Liver (tissue), 9 donors: Measurements from ENCODE around the gene FBXO21. TPM values are rescaled to one million over a fixed set of nuclear protein-coding genes. Genes with fewer than 3 reads are reported as not detected.

ENCODE experiments used
- DNase-seq: peaks from one replicate; pipeline ENCODE4 v3.0.0-alpha.2; 2017; ENCODE audit warnings: low spot score
- H3K27ac ChIP-seq, 2 donors: one replicate each; pipeline ENCODE4 v1.7.0; 2013; ENCODE audit warnings: inconsistent platforms in 2 of 2, low read length in 2 of 2, control low read depth in 1 of 2, low read depth in 1 of 2, mild to moderate bottlenecking in 1 of 2
- H3K27me3 ChIP-seq, 4 donors: one replicate each; pipeline versions ENCODE4 v1.6.1 to v1.7.0; 2013; ENCODE audit warnings: low read length in 3 of 4, inconsistent platforms in 1 of 4, mild to moderate bottlenecking in 1 of 4, moderate library complexity in 1 of 4; ENCODE audit not compliant: control insufficient read depth in 4 of 4, insufficient read depth in 4 of 4
- H3K36me3 ChIP-seq, 4 donors: one replicate each; pipeline versions ENCODE4 v1.6.1 to v1.7.0; 2013; ENCODE audit warnings: low read length in 3 of 4, mild to moderate bottlenecking in 3 of 4, low read depth in 1 of 4, moderate library complexity in 1 of 4; ENCODE audit not compliant: control insufficient read depth in 4 of 4, insufficient read depth in 3 of 4
- H3K4me1 ChIP-seq, 4 donors: one replicate each; pipeline versions ENCODE4 v1.6.1 to v1.7.0; 2013; ENCODE audit warnings: low read length in 3 of 4, mild to moderate bottlenecking in 3 of 4, moderate library complexity in 1 of 4; ENCODE audit not compliant: control insufficient read depth in 4 of 4, insufficient read depth in 4 of 4
- H3K4me3 ChIP-seq, 3 donors: one replicate each; pipeline versions ENCODE4 v1.6.1 to v1.7.0; 2013; ENCODE audit warnings: low read length in 3 of 3, control low read depth in 1 of 3, low read depth in 1 of 3, mild to moderate bottlenecking in 1 of 3
- H3K9ac ChIP-seq, 2 donors: one replicate each; pipeline ENCODE4 v1.7.0; 2013; ENCODE audit warnings: low read length in 2 of 2, mild to moderate bottlenecking in 2 of 2, moderate library complexity in 2 of 2, control low read depth in 1 of 2, low read depth in 1 of 2
- H3K9me3 ChIP-seq, 4 donors: one replicate each; pipeline versions ENCODE4 v1.6.1 to v1.7.0; 2013; ENCODE audit warnings: low read length in 3 of 4; ENCODE audit not compliant: control insufficient read depth in 4 of 4
- ATF3 ChIP-seq: IDR thresholded peaks from 2 replicates; pipeline ENCODE4 v1.6.1; 2016; ENCODE audit warnings: antibody characterized with exemption
- CTCF ChIP-seq: fragments of 150-350 bp; IDR thresholded peaks from 2 replicates; pipeline ENCODE4 v1.5.1; 2017; ENCODE audit warnings: improper control_type of control experiment, low read depth, low read length; ENCODE audit not compliant: missing input control
- EGR1 ChIP-seq, 2 donors: IDR thresholded peaks; 2 replicates each; pipeline ENCODE4 v1.6.1; 2016 to 2018; ENCODE audit warnings: antibody characterized with exemption in 2 of 2, low read depth in 2 of 2
- FOXA1 ChIP-seq: IDR thresholded peaks from 2 replicates; pipeline ENCODE4 v1.6.1; 2016; ENCODE audit warnings: antibody characterized with exemption
- FOXA2 ChIP-seq: IDR thresholded peaks from 2 replicates; pipeline ENCODE4 v1.6.1; 2016; ENCODE audit warnings: antibody characterized with exemption
- GABPA ChIP-seq, 2 donors: IDR thresholded peaks in 1 of 2; conservative IDR thresholded peaks in 1 of 2; 2 replicates each; pipeline ENCODE4 v1.6.1; 2016; ENCODE audit warnings: antibody characterized with exemption in 2 of 2, mild to moderate bottlenecking in 1 of 2, moderate library complexity in 1 of 2
- HNF4G ChIP-seq: IDR thresholded peaks from 2 replicates; pipeline ENCODE4 v1.6.1; 2016; ENCODE audit warnings: antibody characterized with exemption
- NR2F2 ChIP-seq: IDR thresholded peaks from 2 replicates; pipeline ENCODE4 v1.6.1; 2016; ENCODE audit warnings: antibody characterized with exemption
- RAD21 ChIP-seq, 2 donors: IDR thresholded peaks; 2 replicates each; pipeline ENCODE4 v1.6.1; 2016; ENCODE audit warnings: antibody characterized with exemption in 2 of 2, mild to moderate bottlenecking in 2 of 2
- REST ChIP-seq: IDR thresholded peaks from 2 replicates; pipeline ENCODE4 v1.6.1; 2016; ENCODE audit warnings: antibody characterized with exemption, mild to moderate bottlenecking
- RXRA ChIP-seq, 2 donors: IDR thresholded peaks; 2 replicates each; pipeline ENCODE4 v1.6.1; 2017 to 2018; ENCODE audit warnings: antibody characterized with exemption in 2 of 2, mild to moderate bottlenecking in 1 of 2
- SP1 ChIP-seq: IDR thresholded peaks from 2 replicates; pipeline ENCODE4 v1.6.1; 2018; ENCODE audit warnings: antibody characterized with exemption, mild to moderate bottlenecking
- TAF1 ChIP-seq: conservative IDR thresholded peaks from 2 replicates; pipeline ENCODE4 v1.6.1; 2016; ENCODE audit warnings: antibody characterized with exemption, mild to moderate bottlenecking
- WGBS: extraction: QIAGEN DNeasy Blood & Tissue Kit; methylation state at CpG from one replicate; pipeline ENCODE4 v1.1.7; 2013; 5-methylcytosine and 5-hydroxymethylcytosine counted together
- polyA plus RNA-seq, 2 donors: library from polyadenylated mRNA; stranded (reverse) in 1 of 2; unstranded in 1 of 2; fragments of 200-250 nt in 1 of 2; fragments of >200 nt in 1 of 2; fragmentation: Nextera tagmentation in 1 of 2; extraction: Ambion mirVana in 1 of 2; gene quantifications; one replicate each; pipeline versions ENCODE4 v1.2.1 to v1.2.3, GENCODE V29; 2013 to 2015
- total RNA-seq, 2 donors: library from RNA; depleted of rRNA; stranded (reverse); fragments of >200 nt; gene quantifications; one replicate each; pipeline ENCODE4 v1.2.3, GENCODE V29; 2014
- donor health status: healthy.
- donor health status: healthy.
- donor health status: healthy.
- donor health status: healthy.
- donor health status: healthy.

FBXO21 gene
- total and polyA plus RNA-seq, 4 donors: 12.9 to 54.4 (median 21.1) TPM

- TF ChIP-seq EGR1 (IDR thresholded peaks at IDR 0.05; ENCODE audit: low read depth in 2 of 2): no peak
- TF ChIP-seq REST: no peak
- TF ChIP-seq FOXA2: no peak
- TF ChIP-seq RXRA (IDR thresholded peaks at IDR 0.05): no peak
- TF ChIP-seq NR2F2: no peak
- WGBS: 81% methylated on average over 2 of the region's 2 CpGs
- Histone ChIP-seq H3K4me1 (peaks cover 5 to 24% (median 9%) of the 10 kb centered on the region in 4 donors), H3K9me3 (no peaks in the 10 kb centered on the region), H3K27me3 (no peaks in the 10 kb centered on the region), H3K27ac (no peak overlapping the region), H3K9ac (no peak overlapping the region), H3K36me3 (no peaks in the 10 kb centered on the region), H3K4me3 (no peak overlapping the region)
- no peak for DNase-seq
Observed at GRCh38 chr12:117192057-117192456, 1.8 kb upstream of the FBXO21 start.

- Histone ChIP-seq H3K27ac (peak overlapping the region; percentile 76 to 82), H3K9ac (peak overlapping the region; percentile 1 to 24), H3K27me3 (no peaks in the 10 kb centered on the region), H3K4me3 (peak overlapping the region; percentile 87 to 97 (median 93)), H3K36me3 (peaks cover 1 to 8% (median 6%) of the 10 kb centered on the region in 4 donors), H3K4me1 (peaks cover 5 to 24% (median 14%) of the 10 kb centered on the region in 4 donors), H3K9me3 (no peaks in the 10 kb centered on the region)
- under 1% methylated on average over 52 of the region's 52 CpGs for WGBS
- no peak for TF ChIP-seq CTCF
- no peak for TF ChIP-seq FOXA1
- no peak for TF ChIP-seq SP1
- no peak for TF ChIP-seq ATF3
- TF ChIP-seq HNF4G: no peak
- TF ChIP-seq RAD21 (IDR thresholded peaks at IDR 0.05): no peak
- TF ChIP-seq TAF1: no peak
- no peak for TF ChIP-seq GABPA (IDR thresholded peaks at IDR 0.05 in 1 of 2, conservative IDR thresholded peaks at IDR 0.05 in 1 of 2)
- DNase-seq: peak; percentile 51
Observed at GRCh38 chr12:117189725-117190209, 503 bp downstream of the FBXO21 start.
